ENCODE measurements around the gene ABCC4.

ABCC4 gene

DNA sequence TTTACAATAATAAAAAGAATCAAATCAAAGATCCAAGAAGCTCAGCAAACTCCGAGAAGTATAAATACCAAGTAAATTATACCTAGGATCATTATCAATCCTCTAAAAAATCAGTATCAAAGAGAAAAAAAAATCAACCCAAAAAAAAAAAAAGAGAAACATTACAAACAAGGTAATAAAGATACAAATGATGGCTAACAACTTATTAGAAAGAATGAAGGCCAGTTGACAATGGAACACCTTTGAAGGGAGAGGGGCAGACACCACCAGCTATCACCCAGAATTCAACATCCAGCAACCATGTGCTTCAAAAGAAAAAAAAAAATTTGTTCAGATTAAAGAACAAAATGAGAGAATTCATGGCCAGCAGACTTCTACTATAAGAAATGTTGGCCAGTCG lies 77.2 kb downstream of the ABCC4 start:
- Histone ChIP-seq H3K9me3 (ENCODE audit: low read length) (no peaks in the 10 kb centered on the region), H3K4me3 (ENCODE audit: low read depth in 1 of 2, low read length in 2 of 2) (no peak overlapping the region), H3K4me1 (ENCODE audit: insufficient read depth, low read length) (peaks cover 8% of the 10 kb centered on the region), H3K9ac (ENCODE audit: low read length) (no peak overlapping the region), H3K27ac (ENCODE audit: low read depth, low read length) (no peak overlapping the region), H3K36me3 (ENCODE audit: insufficient read depth, low read length) (no peaks in the 10 kb centered on the region), H3K27me3 (ENCODE audit: control insufficient read depth in 1 of 2, insufficient read depth in 2 of 2, low read length in 2 of 2) (no peaks in the 10 kb centered on the region)

DNA sequence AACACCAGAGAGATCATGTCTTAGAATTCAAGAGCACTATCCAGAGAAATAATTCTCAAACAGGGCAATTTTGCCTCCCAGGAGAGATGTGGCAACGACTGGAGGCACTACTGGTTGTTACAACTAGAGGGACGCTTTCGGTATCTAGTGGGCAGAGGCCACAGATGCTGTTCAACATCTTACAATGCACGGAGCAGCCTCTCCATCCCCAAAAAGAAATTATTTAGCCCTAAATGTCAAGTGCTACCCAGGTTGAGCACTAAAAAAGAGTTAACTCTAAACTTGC lies 78.6 kb downstream of the ABCC4 start:
- Histone ChIP-seq H3K4me3 (ENCODE audit: low read depth in 1 of 2, low read length in 2 of 2) (no peak overlapping the region), H3K4me1 (ENCODE audit: insufficient read depth, low read length) (peaks cover 8% of the 10 kb centered on the region), H3K27ac (ENCODE audit: low read depth, low read length) (no peak overlapping the region), H3K9ac (ENCODE audit: low read length) (no peak overlapping the region), H3K9me3 (ENCODE audit: low read length) (no peaks in the 10 kb centered on the region), H3K36me3 (ENCODE audit: insufficient read depth, low read length) (no peaks in the 10 kb centered on the region), H3K27me3 (ENCODE audit: control insufficient read depth in 1 of 2, insufficient read depth in 2 of 2, low read length in 2 of 2) (no peaks in the 10 kb centered on the region)

- Histone ChIP-seq H3K9me3 (ENCODE audit: low read length) (no peaks in the 10 kb centered on the region), H3K4me1 (ENCODE audit: insufficient read depth, low read length) (peaks cover 7% of the 10 kb centered on the region), H3K36me3 (ENCODE audit: insufficient read depth, low read length) (no peaks in the 10 kb centered on the region), H3K27ac (ENCODE audit: low read depth, low read length) (no peak overlapping the region), H3K27me3 (ENCODE audit: control insufficient read depth in 1 of 2, insufficient read depth in 2 of 2, low read length in 2 of 2) (no peaks in the 10 kb centered on the region), H3K4me3 (ENCODE audit: low read depth in 1 of 2, low read length in 2 of 2) (no peak overlapping the region), H3K9ac (ENCODE audit: low read length) (no peak overlapping the region)
These were observed 79.1 kb downstream of the ABCC4 start for GRCh38 chr13:95221971-95222732.

- no peak overlapping the region for H3K4me3 ChIP-seq (ENCODE audit: low read depth in 1 of 2, low read length in 2 of 2)
- H3K36me3 ChIP-seq (ENCODE audit: insufficient read depth, low read length), result no peaks in the 10 kb centered on the region
- H3K27ac ChIP-seq (ENCODE audit: low read depth, low read length), result no peak overlapping the region
- H3K4me1 ChIP-seq (ENCODE audit: insufficient read depth, low read length), result no peaks in the 10 kb centered on the region
- H3K9ac ChIP-seq (ENCODE audit: low read length), result no peak overlapping the region
- H3K27me3 ChIP-seq (ENCODE audit: control insufficient read depth in 1 of 2, insufficient read depth in 2 of 2, low read length in 2 of 2), result no peaks in the 10 kb centered on the region
- H3K9me3 ChIP-seq (ENCODE audit: low read length), result no peaks in the 10 kb centered on the region
These were observed 80.6 kb downstream of the ABCC4 start for GRCh38 chr13:95220611-95221010.

DNA sequence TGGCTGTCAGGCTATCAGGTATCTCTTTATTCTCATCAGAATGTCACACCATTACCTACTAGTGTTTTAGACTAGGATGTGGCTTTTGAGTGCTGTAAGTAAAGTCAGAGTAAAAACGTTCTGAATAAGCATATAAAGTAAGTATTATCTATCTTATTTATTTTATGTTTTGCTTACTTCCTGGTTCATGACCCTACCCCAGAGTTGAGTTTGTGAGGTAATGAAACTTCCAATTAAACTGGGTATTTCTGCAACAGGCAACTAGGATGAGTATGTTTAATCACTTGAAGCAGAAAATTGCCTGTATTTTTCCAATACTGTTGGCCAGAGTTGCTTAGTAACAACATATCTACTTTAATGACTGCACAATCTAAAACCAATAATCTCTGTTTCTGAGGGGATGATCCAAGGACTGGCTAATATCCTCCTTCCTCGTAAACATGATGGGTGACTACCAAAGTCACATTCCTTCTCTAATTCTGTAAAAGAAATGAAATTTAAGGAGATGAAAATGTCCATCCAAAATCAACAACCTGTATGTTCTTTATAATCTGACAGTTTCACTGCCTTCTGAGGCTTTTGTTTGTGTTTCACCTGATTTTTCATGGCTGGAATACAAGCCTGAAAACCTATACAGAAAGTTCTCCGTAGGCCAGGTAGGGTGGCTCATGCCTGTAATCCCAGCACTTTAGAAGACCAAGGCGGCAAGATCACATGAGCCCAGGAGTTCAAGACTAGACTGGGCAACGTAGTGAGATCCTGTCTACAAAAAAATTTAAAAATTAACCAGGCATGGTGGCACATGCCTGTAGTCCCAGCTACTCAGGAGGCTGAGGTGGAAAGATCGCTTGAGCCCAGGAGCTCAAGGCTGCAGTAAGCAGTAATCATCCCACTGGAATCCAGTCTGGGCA lies 83.1 kb downstream of the ABCC4 start:
- no peak overlapping the region for H3K27ac ChIP-seq (ENCODE audit: low read depth, low read length)
- H3K4me3 ChIP-seq (ENCODE audit: low read depth in 1 of 2, low read length in 2 of 2), result no peak overlapping the region
- H3K9me3 ChIP-seq (ENCODE audit: low read length), result no peaks in the 10 kb centered on the region
- no peak overlapping the region for H3K9ac ChIP-seq (ENCODE audit: low read length)
- no peaks in the 10 kb centered on the region for H3K36me3 ChIP-seq (ENCODE audit: insufficient read depth, low read length)
- no peaks in the 10 kb centered on the region for H3K4me1 ChIP-seq (ENCODE audit: insufficient read depth, low read length)
- no peaks in the 10 kb centered on the region for H3K27me3 ChIP-seq (ENCODE audit: control insufficient read depth in 1 of 2, insufficient read depth in 2 of 2, low read length in 2 of 2)

GRCh38 chr13:95216182-95216581 lies 85.1 kb downstream of the ABCC4 start:
- no peaks in the 10 kb centered on the region for H3K36me3 ChIP-seq (ENCODE audit: insufficient read depth, low read length)
- no peak overlapping the region for H3K9ac ChIP-seq (ENCODE audit: low read length)
- H3K27ac ChIP-seq (ENCODE audit: low read depth, low read length), result no peak overlapping the region
- no peak overlapping the region for H3K4me3 ChIP-seq (ENCODE audit: low read depth in 1 of 2, low read length in 2 of 2)
- no peaks in the 10 kb centered on the region for H3K27me3 ChIP-seq (ENCODE audit: control insufficient read depth in 1 of 2, insufficient read depth in 2 of 2, low read length in 2 of 2)
- no peaks in the 10 kb centered on the region for H3K4me1 ChIP-seq (ENCODE audit: insufficient read depth, low read length)
- H3K9me3 ChIP-seq (ENCODE audit: low read length), result no peaks in the 10 kb centered on the region

GRCh38 chr13:95212983-95213850 lies 88.0 kb downstream of the ABCC4 start:
- no peaks in the 10 kb centered on the region for H3K27me3 ChIP-seq (ENCODE audit: control insufficient read depth in 1 of 2, insufficient read depth in 2 of 2, low read length in 2 of 2)
- no peak overlapping the region for H3K4me3 ChIP-seq (ENCODE audit: low read depth in 1 of 2, low read length in 2 of 2)
- no peaks in the 10 kb centered on the region for H3K9me3 ChIP-seq (ENCODE audit: low read length)
- peaks cover 8% of the 10 kb centered on the region for H3K36me3 ChIP-seq (ENCODE audit: insufficient read depth, low read length)
- no peaks in the 10 kb centered on the region for H3K4me1 ChIP-seq (ENCODE audit: insufficient read depth, low read length)
- H3K9ac ChIP-seq (ENCODE audit: low read length), result no peak overlapping the region
- no peak overlapping the region for H3K27ac ChIP-seq (ENCODE audit: low read depth, low read length)

GRCh38 chr13:95209109-95209508 lies 92.1 kb downstream of the ABCC4 start:
- no peak overlapping the region for H3K9ac ChIP-seq (ENCODE audit: low read length)
- no peaks in the 10 kb centered on the region for H3K27me3 ChIP-seq (ENCODE audit: control insufficient read depth in 1 of 2, insufficient read depth in 2 of 2, low read length in 2 of 2)
- no peaks in the 10 kb centered on the region for H3K4me1 ChIP-seq (ENCODE audit: insufficient read depth, low read length)
- no peak overlapping the region for H3K4me3 ChIP-seq (ENCODE audit: low read depth in 1 of 2, low read length in 2 of 2)
- no peaks in the 10 kb centered on the region for H3K9me3 ChIP-seq (ENCODE audit: low read length)
- peaks cover 23% of the 10 kb centered on the region for H3K36me3 ChIP-seq (ENCODE audit: insufficient read depth, low read length)
- H3K27ac ChIP-seq (ENCODE audit: low read depth, low read length), result no peak overlapping the region

- H3K36me3 ChIP-seq (ENCODE audit: insufficient read depth, low read length), result peaks cover 23% of the 10 kb centered on the region
- no peak overlapping the region for H3K4me3 ChIP-seq (ENCODE audit: low read depth in 1 of 2, low read length in 2 of 2)
- H3K9ac ChIP-seq (ENCODE audit: low read length), result no peak overlapping the region
- H3K27me3 ChIP-seq (ENCODE audit: control insufficient read depth in 1 of 2, insufficient read depth in 2 of 2, low read length in 2 of 2), result no peaks in the 10 kb centered on the region
- H3K9me3 ChIP-seq (ENCODE audit: low read length), result no peaks in the 10 kb centered on the region
- H3K4me1 ChIP-seq (ENCODE audit: insufficient read depth, low read length), result no peaks in the 10 kb centered on the region
- no peak overlapping the region for H3K27ac ChIP-seq (ENCODE audit: low read depth, low read length)
These were observed 93.4 kb downstream of the ABCC4 start for GRCh38 chr13:95207769-95208366.

GRCh38 chr13:95206116-95206515 lies 95.1 kb downstream of the ABCC4 start:
- Histone ChIP-seq H3K27me3 (ENCODE audit: control insufficient read depth in 1 of 2, insufficient read depth in 2 of 2, low read length in 2 of 2) (no peaks in the 10 kb centered on the region), H3K36me3 (ENCODE audit: insufficient read depth, low read length) (peaks cover 23% of the 10 kb centered on the region), H3K4me3 (ENCODE audit: low read depth in 1 of 2, low read length in 2 of 2) (no peak overlapping the region), H3K4me1 (ENCODE audit: insufficient read depth, low read length) (no peaks in the 10 kb centered on the region), H3K9me3 (ENCODE audit: low read length) (no peaks in the 10 kb centered on the region), H3K9ac (ENCODE audit: low read length) (no peak overlapping the region), H3K27ac (ENCODE audit: low read depth, low read length) (no peak overlapping the region)

- no peak overlapping the region for H3K9ac ChIP-seq (ENCODE audit: low read length)
- H3K27me3 ChIP-seq (ENCODE audit: control insufficient read depth in 1 of 2, insufficient read depth in 2 of 2, low read length in 2 of 2), result no peaks in the 10 kb centered on the region
These were observed 97.0 kb downstream of the ABCC4 start for GRCh38 chr13:95204231-95204765.

More at GRCh38 chr13:95204231-95204765, 97.0 kb downstream of the ABCC4 start:
- H3K4me3 ChIP-seq (ENCODE audit: low read depth in 1 of 2, low read length in 2 of 2), result no peak overlapping the region
- peaks cover 22% of the 10 kb centered on the region for H3K36me3 ChIP-seq (ENCODE audit: insufficient read depth, low read length)
- no peaks in the 10 kb centered on the region for H3K4me1 ChIP-seq (ENCODE audit: insufficient read depth, low read length)
- H3K9me3 ChIP-seq (ENCODE audit: low read length), result no peaks in the 10 kb centered on the region
- H3K27ac ChIP-seq (ENCODE audit: low read depth, low read length), result no peak overlapping the region

Measured in muscle layer of colon (tissue), 2 donors.